Gastrocnemius medialis (tissue), 4 donors: ENCODE measurements around the gene LINGO1. TPM values are rescaled to one million over a fixed set of nuclear protein-coding genes. Genes with fewer than 3 reads are reported as not detected.

ENCODE experiments used
- total RNA-seq, 4 donors: library from RNA; depleted of rRNA; stranded (reverse); fragments of >200 nt; gene quantifications; one replicate each; pipeline versions ENCODE4 v1.1.0 to v1.2.3, GENCODE V29; 2016

Gene LINGO1
- total RNA-seq, 4 donors from 2014 or later, result 0.94 to 12.8 TPM; not detected in 2

Other genes with a start within 250 kb of the LINGO1 start
- gene PEAK1, start 212.8 kb downstream of the LINGO1 start, total RNA-seq, result 10 to 100 TPM; 17.8 to 21.9 (median 20.8) TPM
- gene HMG20A, start 212.0 kb downstream of the LINGO1 start, total RNA-seq, result 10 to 100 TPM; 17.7 to 39.6 (median 29.9) TPM